ENCODE data around the gene BMP10.

- TF ChIP-seq CTCF (IDR thresholded peaks at IDR 0.05) (no peak), ZFX (IDR thresholded peaks at IDR 0.05; ENCODE audit: borderline replicate concordance) (no peak)
These were observed 9.0 kb upstream of the BMP10 start for GRCh38 chr2:68880213-68880612.

Data from 22Rv1 (cell line).